ENCODE data around the gene HAUS1.
"Not testable (repeated sequence)": the region's sequence is repeated elsewhere in the genome, so short reads cannot be mapped to it uniquely, and the experiment has no call there.

The HAUS1 gene

DNA sequence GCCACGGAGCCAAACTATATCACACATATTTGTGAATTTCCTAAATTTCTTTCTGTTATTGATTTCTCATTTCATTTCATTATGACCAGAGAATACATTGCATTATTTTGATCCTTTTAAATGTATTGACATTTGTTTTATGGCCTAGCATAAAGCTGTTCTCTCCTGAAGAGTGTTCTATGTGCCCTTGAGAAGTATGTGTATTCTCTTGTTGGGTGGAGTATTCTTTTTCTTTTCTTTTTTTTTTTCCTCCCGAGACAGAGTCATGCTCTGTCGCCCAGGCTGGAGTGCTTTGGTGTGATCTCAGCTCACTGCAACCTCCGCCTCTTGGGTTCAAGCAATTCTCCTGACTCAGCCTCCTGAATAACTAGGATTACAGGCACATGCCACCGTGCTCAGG, 5.2 kb downstream of the HAUS1 start:
- no peak overlapping the region for H3K4me3 ChIP-seq (ENCODE audit: low read depth, low read length)
- DNase-seq (ENCODE audit: low read depth), result no peak
- TF ChIP-seq, protein P1, sequence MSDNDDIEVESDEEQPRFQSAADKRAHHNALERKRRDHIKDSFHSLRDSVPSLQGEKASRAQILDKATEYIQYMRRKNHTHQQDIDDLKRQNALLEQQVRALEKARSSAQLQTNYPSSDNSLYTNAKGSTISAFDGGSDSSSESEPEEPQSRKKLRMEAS (IDR thresholded peaks at IDR 0.05; ENCODE audit: low read depth, low read length), result no peak
- TF ChIP-seq, protein P2, sequence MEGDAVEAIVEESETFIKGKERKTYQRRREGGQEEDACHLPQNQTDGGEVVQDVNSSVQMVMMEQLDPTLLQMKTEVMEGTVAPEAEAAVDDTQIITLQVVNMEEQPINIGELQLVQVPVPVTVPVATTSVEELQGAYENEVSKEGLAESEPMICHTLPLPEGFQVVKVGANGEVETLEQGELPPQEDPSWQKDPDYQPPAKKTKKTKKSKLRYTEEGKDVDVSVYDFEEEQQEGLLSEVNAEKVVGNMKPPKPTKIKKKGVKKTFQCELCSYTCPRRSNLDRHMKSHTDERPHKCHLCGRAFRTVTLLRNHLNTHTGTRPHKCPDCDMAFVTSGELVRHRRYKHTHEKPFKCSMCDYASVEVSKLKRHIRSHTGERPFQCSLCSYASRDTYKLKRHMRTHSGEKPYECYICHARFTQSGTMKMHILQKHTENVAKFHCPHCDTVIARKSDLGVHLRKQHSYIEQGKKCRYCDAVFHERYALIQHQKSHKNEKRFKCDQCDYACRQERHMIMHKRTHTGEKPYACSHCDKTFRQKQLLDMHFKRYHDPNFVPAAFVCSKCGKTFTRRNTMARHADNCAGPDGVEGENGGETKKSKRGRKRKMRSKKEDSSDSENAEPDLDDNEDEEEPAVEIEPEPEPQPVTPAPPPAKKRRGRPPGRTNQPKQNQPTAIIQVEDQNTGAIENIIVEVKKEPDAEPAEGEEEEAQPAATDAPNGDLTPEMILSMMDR (IDR thresholded peaks at IDR 0.05; ENCODE audit: low read depth, low read length), result no peak
- TF ChIP-seq POLR2A (IDR thresholded peaks at IDR 0.05; ENCODE audit: extremely low read depth, insufficient read length) (no peak), MYC (IDR thresholded peaks at IDR 0.05; ENCODE audit: low read depth, low read length) (no peak)

DNA sequence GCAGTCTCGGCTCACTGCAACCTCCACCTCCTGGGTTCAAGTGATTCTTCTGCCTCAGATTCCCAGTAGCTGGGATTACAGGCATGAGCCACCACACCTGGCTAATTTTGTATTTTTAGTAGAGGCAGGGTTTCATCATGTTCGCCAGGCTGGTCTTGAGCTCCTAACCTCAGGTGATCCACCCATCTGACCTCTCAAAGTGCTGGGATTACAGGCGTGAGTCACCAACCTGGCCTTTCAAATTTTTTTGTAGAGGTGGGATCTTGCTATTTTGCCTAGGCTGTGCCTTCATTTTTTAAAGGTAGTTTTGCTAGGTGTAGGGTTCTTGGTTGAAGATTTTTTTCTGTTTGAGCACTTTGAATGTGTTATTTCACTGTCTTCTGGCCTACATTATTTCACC, 6.2 kb downstream of the HAUS1 start:
- no peak overlapping the region for H3K4me3 ChIP-seq (ENCODE audit: low read depth, low read length)
- TF ChIP-seq MYC (IDR thresholded peaks at IDR 0.05; ENCODE audit: low read depth, low read length) (no peak), POLR2A (IDR thresholded peaks at IDR 0.05; ENCODE audit: extremely low read depth, insufficient read length) (no peak)
- TF ChIP-seq, protein P1 (IDR thresholded peaks at IDR 0.05; ENCODE audit: low read depth, low read length), result no peak
- TF ChIP-seq, protein P2 (IDR thresholded peaks at IDR 0.05; ENCODE audit: low read depth, low read length), result no peak
- no peak for DNase-seq (ENCODE audit: low read depth)

DNA sequence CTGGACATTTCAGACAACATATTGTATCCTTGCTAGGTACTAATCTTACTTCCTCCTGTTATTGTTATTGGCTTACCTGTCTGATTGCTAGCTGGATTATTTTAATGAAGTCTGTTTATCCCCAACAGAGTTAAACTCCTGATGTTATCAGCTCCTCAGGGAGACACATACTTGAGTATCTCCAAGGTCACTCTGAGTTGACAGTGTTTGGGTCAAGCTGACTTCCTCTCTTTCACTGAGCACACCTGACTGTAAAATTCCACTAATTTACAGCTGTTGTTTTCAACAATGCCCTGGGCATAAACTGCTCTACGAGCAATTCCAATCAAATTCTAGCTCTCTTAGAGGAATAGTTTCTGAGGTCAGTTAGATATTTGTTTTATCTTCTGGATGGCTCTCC, 9.6 kb downstream of the HAUS1 start:
- TF ChIP-seq, protein P2 (IDR thresholded peaks at IDR 0.05; ENCODE audit: low read depth, low read length), result no peak
- TF ChIP-seq MYC (IDR thresholded peaks at IDR 0.05; ENCODE audit: low read depth, low read length), result no peak
- TF ChIP-seq, protein P1 (IDR thresholded peaks at IDR 0.05; ENCODE audit: low read depth, low read length), result no peak
- TF ChIP-seq POLR2A (IDR thresholded peaks at IDR 0.05; ENCODE audit: extremely low read depth, insufficient read length), result no peak
- DNase-seq (ENCODE audit: low read depth), result no peak
- H3K4me3 ChIP-seq (ENCODE audit: low read depth, low read length), result no peak overlapping the region

DNA sequence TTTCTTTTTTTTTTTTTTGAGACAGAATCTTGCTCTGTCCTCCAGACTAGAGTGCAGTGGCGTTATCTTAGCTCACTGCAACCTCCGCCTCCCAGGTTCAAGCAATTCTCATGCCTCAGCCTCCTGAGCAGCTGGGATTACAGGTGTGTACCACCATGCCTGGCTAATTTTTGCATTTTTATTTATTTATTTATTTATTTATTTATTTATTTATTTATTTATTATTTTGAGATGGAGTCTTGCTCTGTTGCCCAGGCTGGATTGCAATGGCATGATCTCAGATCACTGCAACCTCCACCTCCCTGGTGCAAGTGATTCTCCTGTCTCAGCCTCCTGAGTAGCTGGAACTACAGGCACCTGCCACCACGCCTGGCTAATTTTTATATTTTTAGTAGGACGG, 22.4 kb downstream of the HAUS1 start:
- not testable (repeated sequence) for H3K4me3 ChIP-seq (ENCODE audit: low read depth, low read length); DNase-seq (ENCODE audit: low read depth)

DNA sequence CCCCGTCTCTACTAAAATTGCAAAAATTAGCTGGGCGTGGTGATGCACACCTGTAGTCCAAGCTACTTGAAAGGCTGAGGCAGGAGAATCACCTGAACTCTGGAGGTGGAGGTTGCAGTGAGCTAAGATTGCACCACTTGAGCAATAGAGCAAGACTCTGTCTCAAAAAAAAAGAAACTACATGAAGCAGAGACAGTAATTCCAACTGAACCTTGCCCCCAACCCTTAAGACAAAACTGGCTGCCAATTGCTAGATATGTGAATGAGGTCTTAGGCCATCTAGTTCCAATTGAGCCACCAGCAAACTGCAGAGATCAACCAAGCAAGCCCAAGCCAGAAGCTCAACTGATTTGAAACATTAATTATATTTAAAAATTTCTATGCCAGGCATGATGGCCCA, 25.9 kb downstream of the HAUS1 start:
- no peak overlapping the region for H3K4me3 ChIP-seq (ENCODE audit: low read depth, low read length)
- DNase-seq (ENCODE audit: low read depth), result no peak
- TF ChIP-seq, protein P2 (IDR thresholded peaks at IDR 0.05; ENCODE audit: low read depth, low read length), result no peak
- no peak for TF ChIP-seq MYC (IDR thresholded peaks at IDR 0.05; ENCODE audit: low read depth, low read length)
- no peak for TF ChIP-seq POLR2A (IDR thresholded peaks at IDR 0.05; ENCODE audit: extremely low read depth, insufficient read length)
- TF ChIP-seq, protein P1 (IDR thresholded peaks at IDR 0.05; ENCODE audit: low read depth, low read length), result no peak

DNA sequence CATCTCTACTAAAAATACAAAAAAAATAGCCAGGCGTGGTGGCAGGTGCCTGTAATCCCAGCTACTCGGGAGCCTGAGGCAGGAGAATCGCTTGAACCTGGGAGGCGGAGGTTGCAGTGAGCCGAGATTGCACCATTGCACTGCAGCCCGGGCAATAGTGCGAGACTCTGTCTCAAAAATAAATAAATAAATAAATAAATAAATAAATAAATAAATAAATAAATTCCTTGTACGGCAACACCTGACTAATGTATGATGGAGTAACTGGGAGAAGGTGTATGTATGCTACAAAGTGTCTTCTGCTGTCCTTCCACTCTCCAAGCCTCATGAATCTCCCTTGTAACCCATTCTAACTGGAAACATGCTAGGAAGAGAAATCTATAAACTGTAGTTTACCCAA, 26.4 kb downstream of the HAUS1 start:
- H3K4me3 ChIP-seq (ENCODE audit: low read depth, low read length); DNase-seq (ENCODE audit: low read depth): not testable (repeated sequence)

DNA sequence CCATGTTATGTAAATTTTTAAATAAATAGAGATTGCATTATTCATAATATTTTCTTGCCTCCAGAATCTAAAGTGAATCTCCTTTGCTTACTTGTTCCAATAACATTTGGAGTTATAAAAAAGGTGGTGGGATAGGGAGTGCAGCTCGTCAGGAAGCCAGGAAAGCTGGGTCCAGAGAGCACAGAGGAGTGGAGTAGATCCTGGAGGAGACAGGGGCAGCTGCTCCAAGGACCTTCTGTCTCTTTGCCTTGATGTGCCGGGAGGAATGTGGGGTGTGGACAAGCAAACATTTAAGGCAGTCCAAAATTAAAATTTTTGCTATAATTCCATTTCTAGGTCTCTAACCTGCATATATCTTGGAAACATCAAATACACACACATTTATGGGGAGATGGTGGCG, 29.3 kb downstream of the HAUS1 start:
- TF ChIP-seq, protein P2 (IDR thresholded peaks at IDR 0.05; ENCODE audit: low read depth, low read length), result no peak
- TF ChIP-seq MYC (IDR thresholded peaks at IDR 0.05; ENCODE audit: low read depth, low read length), result no peak
- TF ChIP-seq, protein P1 (IDR thresholded peaks at IDR 0.05; ENCODE audit: low read depth, low read length), result no peak
- TF ChIP-seq POLR2A (IDR thresholded peaks at IDR 0.05; ENCODE audit: extremely low read depth, insufficient read length), result no peak
- no peak overlapping the region for H3K4me3 ChIP-seq (ENCODE audit: low read depth, low read length)
- no peak for DNase-seq (ENCODE audit: low read depth)
